CD4-positive, alpha-beta T cell treated with Interleukin-21 for 1 hour (primary cell): ENCODE measurements around the gene CELF4.
A peak's percentile ranks its signal among the peaks of the same experiment; 100 is the strongest.

Experiments used
- DNase-seq: peaks from one replicate; pipeline ENCODE4 v3.0.0-alpha.2; 2020

Gene CELF4

DNA sequence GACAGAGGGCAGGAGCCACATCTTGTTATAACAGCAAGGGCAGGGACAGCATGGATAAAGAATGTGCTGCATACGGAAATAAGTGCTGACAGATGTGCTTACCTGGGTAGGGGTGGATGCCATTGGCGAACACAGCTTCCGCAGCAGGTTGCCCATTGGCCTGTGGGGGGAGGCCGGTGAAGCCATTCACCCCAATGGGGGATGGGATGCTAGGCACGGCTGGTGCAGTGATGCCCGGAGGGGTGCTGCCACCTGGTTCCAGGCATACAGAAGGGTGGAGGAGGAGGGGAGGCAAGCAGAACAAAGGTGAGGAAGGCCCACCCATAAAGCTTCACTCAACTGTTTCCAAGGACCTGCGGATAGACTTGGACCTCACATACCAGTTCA is 294.9 kb downstream of the CELF4 start:
- no peak for DNase-seq

DNA sequence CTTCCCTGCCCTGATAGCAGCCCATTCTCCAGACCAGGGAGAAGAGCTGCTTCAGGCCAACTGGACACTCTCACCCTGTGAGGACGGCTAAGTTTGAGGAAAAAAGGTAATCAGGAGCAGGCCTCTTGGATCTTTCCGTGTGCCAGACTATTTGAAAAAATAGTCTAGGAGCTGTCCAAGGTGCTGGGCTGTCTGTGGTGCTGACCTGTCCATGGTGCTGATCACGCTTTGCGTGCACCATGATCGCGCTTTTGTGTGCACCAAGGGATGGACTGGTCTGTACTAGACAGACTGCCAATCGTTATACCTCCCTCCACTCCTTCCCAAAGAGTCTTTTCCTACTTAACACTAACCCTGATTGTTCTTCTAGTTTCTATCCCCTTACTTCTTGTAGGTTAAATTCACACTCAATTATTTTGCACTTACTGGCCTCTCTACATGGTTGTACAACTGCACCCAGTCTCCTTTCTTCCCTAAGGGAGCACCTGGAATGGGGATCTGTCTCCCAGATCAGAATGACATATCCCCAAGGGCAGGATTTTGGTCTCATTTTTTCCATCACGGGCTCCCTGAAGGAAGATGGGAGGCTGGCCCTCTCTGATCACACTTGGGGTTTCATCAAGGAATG is 295.4 kb downstream of the CELF4 start:
- peak; percentile 15 for DNase-seq

DNA sequence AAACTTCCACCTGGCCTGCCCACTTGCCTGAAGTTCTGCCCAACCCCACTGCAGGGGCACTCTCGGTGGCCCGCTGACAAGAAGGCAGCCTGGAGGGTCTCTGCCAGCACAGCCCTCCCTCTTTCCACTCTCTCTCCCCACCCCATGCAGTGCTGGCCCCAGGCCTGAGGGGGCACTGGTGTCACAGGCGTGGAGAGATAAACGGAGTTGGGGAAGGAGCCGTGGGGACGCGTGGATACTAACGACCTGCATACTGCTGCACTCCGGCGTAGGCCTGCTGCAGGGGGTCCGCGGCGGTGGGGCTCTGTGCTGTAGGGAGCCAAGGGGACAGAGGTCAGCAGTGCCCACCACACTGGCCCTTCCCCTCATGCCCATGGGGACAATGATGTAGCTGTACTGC is 299.3 kb downstream of the CELF4 start:
- no peak for DNase-seq

DNA sequence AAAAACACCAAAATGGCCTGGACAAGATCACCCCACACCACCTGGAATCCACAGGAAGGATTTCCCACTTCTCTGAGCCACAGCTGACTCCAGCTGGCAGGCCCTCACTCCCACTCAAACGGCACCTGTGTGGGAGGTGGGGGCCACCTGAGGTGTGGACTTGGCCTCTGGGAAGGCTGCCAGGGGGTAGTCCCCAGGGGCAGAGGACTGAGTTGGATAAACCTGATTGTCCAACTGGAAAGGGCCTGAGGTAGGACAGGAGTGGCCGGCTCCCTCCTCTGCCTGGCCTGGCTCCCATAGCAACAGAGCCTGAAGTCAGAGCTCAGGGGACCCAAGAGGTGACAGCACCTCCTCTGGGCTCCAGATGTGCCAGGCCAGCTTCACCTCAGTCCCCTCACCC is 300.2 kb downstream of the CELF4 start:
- no peak for DNase-seq

DNA sequence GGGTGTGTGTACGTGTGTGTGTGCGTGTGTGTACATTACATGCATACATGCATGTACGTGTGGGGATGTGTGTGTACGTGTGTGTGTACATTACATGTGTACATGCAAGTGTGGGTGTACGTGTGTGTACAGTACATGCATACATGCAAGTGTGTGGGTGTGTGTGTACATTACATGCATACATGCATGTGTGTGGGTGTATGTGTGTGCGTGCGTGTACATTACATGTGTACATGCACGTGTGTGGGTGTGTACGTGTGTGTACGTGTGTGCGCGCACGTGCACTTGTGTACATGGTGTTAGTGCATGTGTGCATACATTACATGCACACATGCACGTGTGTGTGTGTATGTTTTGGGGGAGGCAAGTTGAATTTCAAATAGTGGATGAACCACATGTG is 300.6 kb downstream of the CELF4 start:
- DNase-seq = no peak

DNA sequence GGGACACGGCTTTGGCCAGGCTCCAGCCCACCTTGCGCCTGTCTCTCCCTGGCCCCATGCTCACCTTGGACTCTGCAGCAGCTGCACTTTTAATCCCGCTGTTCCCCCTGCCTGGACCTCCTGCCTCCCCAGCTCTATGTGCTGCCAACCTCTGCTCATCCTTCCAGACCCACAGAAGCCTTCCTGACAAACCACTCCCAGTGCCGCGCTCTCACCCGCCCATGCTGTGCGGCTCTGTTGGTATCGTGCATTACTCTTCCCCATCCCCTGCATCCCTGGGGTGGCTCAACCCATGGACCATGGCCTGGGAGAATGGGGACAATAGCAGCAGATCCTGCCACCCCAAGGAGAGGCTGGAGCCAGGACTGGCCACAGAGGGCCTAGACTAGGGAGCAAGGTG is 303.6 kb downstream of the CELF4 start:
- DNase-seq = no peak

DNA sequence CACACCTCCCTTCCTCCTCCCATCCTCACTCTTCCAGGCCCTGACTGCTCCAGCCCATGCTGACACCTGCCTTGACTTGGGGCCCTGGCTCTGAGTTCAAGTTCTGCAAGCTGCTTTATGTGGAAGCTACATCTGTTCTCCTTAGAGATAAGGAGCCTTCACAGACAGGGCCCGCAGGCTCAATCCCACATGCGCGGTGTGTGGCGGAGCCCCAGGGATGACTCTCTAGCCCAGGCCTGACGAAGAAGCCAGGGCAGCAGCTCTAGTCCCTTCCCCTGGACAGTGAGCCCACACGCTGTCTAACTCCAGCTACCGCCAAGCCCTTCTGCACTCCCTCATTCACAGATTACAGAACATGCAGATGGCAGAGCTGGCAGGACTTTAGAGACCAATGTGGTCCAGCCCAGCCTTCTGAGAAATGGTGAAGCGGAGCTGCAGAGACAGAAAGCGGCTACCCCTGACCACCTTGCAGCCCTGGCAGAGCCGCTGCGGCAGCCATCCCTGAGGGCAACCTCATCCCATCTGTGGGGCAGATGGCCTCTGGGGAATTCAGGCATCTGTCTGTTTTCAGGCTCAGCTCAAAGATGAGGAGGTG is 304.3 kb downstream of the CELF4 start:
- no peak for DNase-seq

DNA sequence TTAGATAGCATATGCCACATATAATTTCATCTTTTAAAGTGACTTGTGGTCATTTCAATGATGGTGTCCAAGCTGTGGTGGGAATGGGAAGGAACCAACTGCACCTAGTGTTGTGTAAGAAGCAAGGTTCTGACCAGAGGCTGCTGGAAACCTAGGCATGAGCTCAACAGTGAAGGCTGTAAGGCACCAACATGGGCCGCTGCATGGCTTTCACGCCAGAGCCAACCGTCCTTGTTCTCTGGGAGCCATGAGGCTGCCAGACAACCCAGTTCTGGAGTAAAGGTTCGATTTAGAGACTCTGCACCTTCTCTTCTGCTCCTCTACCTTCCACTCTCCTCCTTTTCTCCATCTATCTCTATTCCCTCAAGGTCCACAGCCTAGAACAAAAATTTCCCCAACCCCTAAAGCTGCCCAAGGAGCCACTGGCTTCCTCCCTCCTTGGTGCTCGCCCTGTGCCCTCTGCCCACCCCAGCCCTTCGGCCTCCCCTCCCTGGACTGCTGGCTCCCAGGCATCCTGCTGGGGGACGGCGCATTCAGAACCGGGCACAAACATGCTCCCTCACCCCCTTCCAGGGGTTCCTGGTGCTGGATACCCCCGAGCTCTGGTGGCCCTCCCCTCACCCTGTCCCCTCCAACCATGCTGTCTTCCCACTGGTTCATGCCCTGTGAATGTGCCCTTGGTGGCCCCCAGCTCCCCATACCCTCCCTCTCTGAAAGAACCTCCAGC is 305.1 kb downstream of the CELF4 start:
- DNase-seq = no peak

DNA sequence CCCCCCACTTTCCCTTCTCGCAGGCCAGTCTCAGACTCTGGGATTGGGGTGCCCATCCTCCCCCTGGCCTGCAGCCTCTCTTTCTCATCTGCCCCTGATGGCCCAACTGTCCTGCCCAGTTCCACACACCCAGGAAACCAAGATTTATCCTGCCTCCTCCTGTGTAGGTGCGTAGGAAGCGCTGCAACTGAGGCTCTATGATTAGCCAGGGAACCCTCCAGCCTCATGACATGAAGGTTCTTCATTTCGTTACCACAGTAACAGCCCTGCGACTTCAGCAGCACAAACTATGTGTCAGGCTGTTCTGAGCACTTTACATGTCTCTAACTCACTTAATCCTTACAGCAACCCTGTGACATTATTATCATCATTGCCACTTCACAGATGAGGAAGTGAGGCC is 305.9 kb downstream of the CELF4 start:
- no peak for DNase-seq

DNA sequence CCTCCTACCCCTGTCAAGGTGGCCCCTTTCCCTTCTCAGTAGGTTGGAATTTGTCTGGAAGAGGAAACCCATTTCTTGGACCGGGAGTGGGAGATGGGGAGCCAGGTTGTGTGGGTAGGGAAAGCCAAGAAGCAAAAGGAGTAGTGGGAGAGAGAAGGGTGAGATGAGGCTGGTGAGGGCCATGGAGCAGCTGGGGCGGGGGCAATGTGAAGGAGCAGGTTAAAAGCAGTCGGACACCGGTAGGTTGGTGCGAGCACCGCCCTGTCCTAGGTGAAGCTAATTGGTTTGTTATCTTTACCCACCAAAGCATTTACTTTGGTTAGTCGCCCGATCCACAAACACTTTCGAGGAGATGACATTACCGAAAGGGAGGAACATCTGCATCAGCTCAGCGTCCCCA is 306.8 kb downstream of the CELF4 start:
- DNase-seq = no peak

DNA sequence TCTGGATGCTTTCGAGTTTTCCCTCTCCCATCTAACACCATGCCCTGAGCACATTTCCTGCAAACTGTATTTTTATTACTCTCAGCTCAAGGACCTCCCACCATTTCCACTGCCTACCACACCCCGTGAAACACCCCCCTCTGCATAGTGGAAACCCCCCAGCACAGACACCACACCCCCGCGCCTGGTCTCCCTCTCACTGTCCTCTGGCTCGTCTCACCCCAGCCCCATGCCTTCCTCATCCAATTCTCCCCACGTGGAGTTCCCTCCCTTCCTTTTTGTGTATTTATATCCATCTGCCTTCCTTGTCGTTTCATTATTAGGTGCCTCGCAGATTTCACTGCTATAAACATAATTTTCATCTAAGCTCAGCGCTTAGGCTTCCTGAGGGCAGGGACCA is 307.5 kb downstream of the CELF4 start:
- no peak for DNase-seq

DNA sequence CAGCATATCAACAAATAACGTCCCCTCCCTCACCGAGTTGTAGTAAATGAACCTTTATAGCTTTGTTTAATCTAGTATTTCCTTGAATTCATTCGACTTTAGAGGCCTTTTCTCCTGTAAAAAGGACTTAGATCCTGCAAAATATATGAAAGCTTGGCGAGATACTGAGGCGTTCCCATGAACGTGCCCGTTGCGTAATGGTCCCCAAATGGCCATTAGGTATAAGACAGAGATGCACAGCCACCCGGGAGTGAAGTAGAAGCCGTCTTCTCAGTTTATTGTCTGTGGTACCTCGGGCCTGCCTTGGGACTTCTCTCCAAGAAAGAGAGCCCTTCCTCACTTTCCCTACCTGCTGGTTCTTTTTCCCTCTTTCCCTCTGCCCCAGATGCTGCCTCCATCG is 310.6 kb downstream of the CELF4 start:
- no peak for DNase-seq

DNA sequence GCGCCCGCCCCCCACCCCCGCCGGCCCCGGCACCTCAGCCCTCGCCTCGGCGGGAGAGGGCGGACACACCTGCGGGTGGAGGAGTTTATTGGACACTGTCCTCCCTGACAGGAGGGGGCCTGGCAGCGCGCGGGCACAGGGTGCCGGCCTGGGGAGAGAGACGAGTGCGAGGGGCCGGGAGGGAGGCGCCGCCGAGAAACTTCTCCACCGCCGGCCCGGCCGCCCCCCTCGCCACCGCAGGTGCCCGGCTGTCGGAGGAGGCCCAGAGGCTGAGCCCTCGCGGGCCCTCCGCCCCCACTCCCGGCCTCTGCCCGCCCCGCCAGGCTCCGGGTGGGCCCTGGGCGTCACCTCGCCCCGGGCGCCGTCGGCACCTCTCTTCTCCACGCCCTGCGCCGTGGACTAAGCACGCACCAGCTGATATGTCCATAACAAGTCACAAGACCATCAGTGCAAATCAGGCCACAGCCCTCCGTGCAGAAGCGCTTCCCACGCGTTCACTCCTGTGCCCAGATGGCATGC is 311.3 kb downstream of the CELF4 start:
- DNase-seq = no peak

DNA sequence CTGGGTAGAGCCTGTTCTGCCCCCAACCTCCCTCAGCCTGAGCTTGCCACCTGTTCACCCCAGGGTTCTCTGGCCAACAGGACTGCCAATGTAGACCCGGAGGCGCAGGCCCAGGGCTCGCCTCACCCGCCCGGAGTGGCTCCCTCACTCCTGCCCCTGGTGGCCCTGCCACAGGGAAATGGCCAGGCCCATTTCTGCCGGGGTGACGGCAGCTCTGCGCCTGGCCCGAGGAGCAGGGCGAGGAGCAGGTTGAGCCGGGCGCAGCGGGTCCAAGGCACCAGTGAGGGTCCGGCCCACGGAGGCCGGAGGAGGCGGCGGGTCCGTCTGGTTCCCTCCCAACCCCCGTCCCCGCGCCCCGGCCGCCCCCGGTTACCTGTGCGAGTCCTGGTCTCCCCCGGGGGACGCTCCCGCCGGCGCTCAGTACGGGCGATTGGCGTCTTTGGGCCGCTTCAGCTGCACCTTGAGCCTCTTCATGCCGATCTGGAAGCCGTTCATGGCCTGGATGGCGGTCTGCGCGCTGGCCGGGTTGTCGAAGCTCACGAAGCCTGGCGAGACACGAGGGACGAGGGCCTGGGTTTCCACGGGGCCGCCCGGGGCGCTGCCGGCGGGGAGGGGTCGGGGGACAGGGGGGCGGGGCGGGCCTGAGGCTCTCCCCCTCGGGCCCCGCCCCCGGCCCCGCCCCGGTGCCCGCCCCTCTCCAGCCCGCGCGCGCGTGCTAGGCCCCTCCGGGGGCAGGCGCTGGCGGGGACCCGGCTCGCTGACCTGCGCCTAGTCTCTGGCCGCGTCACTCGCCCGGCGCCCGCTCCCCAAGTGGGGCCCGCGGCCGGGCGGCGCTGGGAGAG is 312.0 kb downstream of the CELF4 start:
- DNase-seq = no peak

DNA sequence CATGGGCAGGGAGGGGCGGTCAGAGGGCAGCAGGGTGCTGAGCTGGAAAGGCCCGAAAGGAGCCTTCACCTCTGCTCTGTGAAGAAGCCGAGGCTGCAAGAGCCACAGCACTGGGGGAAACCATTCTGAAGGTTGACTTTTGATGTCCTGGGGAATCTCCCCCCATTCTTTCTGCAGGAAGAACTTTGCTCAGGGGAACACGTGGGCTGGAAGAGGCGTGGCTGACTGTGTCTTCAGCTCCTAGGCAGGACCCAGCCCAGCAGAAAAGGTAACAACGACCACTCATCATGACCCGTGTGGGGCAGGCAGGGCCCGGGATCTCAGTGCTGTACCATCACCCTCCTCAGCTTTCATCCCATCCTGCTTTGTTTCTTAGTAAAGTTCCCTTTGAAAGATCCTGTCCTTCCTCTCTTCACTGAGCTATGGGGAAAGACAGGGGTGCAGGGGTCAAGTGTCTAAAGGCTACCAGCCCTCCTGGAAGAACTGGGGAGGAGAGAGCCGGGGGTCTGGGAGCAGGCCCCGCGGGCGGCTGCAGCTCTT is 312.7 kb downstream of the CELF4 start:
- DNase-seq = no peak

DNA sequence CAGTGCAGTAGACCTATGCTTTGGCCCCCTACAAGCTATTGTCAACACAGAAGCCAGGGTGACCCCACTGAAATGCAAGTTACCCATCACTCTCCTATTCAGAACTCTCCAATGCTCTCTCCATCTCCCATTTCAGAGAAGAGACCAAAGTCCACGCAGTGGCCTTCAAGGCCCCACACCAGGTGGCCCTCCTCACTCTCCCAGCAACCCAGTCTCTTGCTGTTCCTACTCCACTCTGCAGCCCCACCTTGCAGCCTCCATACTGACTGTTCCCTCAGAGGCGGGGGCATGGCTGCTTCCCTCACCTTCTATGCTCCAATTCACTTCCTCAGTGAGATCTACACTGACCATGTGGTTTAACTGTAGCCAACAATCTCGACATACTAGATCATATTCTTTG is 313.3 kb downstream of the CELF4 start:
- no peak for DNase-seq

DNA sequence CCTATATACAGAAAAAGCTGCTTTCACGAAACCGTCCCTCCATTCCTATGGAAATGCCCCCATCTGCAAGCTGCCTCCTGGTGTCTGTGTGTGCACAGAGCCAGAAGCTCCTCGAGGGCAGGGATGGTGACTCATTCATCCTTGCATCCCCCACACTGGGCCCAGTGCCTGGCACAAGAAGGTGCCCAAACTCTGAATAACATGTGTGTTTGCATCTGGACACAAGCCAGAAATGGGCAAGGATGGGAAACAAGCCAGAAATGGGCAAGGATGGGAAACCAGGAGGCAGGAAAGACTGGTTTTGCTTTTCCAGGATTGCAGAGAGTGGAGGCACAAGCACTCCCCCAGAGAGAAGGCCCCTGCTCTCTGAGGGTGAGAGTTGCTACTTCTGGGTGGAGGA is 313.9 kb downstream of the CELF4 start:
- no peak for DNase-seq

DNA sequence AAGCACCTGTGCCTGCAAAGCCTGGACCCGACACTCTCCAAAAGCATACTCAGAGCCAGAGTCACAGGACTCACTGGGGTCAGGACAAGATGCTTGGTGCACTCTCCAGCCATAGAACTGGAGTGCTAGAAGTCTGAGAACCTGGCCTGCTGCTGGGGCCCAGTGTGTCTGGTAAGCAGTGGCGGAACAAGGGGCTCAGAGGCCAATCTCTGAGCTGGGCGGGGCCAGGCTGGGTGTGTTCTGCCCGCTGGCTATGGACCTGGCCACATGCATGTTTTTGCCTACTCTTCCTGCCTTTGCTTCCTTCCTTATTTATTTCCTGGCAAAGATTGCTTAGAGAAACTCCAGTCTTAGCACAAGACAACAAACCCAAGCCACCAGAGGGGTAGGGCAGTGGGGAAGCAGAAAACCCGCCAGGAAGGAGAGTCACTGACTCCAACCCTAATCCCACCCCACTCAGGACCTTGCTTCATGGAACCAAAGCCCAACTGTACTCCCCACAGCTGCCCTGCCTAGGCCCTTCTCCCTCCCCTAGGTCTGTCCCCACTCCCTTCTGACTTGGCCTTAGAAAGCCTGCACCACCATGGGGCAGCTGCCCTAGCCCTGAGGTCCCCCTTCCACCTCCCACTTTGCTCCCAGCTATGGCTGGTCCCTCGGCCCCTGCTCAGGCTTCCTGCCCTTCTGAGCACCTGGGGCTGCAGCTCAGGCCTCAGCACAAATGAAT is 315.5 kb downstream of the CELF4 start:
- DNase-seq = no peak

DNA sequence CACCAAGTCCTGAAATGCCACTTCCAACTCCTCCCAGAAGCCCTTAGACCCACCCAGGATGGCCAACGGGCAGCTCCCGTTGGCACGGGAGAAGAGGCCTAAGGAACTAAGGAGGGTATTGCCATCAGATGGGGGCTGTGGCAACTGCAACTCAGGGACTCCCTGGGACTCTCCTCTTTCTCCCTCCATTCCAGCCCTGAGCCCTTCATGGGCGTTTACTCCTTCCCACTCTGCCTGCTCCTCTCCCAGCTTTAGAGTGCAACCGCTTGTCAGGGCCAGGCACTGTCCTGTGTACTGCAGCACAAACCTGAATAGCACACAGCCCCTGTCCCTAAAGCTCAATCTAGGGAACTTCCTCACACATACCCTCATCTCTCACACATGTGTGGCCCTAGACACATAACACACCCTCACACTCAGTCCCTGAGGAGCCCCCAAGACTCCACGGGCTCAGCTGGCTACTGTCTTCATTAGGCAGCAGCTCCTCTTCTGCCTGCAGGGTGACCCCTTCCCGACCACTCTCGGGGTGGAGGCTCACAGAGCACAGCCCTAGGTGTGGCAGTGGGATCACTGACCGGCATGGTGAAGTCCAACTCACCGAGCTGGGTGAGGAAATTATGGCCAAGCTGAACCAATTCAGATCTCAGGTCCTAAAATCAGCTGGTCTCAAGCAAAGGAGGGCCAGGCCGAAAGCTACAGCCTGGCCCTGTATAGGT is 316.3 kb downstream of the CELF4 start:
- DNase-seq = no peak

DNA sequence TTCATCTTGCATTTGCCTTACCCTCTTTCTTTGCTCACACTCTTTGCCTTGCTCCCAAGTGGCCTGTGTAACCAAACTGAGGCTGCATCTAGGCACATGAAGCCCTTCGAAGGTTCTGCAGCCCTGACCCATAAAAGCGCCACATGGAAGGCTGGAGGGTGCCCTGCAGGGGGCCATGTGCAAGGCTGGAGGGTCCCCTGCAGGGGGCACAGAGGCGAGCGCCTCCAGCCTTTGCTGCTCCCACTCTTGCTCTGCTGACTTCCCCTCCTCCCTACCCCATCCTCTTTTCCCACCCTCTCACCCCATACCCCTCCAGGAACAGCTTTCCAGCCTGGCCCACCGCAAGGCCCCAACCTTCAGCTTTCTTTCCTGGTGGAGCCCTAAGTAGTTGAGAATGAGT is 317.3 kb downstream of the CELF4 start:
- no peak for DNase-seq

DNA sequence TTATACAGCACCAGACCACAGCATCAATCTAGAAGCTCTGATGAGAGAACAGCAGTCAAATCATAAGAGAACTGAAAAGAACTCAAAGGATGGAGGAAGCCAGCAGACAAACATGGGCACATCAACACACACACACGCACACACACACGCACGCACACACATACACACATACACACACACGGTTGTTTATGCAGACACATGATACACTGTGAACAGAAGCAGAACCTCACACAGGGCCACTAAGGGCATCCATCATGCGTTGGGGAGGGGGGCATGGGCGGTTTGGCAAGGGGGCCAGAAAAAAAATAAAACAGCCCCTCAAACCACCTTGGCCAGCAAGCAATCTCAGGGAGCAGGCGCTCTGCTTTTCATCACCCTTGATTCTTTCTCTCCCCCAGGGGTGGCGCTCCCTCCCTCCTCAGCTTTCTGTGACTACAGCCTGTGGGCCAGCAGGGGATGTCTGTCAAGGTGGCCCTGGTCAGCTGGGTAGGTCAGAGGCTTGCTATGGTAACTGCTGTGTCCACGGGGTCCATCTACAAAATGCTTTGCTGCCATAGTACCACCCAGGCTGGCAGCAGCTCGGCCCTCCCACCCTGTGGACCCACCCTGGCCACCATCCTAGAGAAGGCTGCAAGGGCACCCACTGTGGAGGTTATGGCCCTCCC is 318.0 kb downstream of the CELF4 start:
- no peak for DNase-seq
